Endodermal cell (in vitro differentiated cells): Measurements from ENCODE around the gene DISP3. TPM values are rescaled to one million over a fixed set of nuclear protein-coding genes. Genes with fewer than 3 reads are reported as not detected.

Source experiments
- DNase-seq: peaks from one replicate; pipeline ENCODE4 v3.0.0-alpha.2; 2017
- H3K27ac ChIP-seq: 2 replicates; pipeline ENCODE4 v1.5.1; 2013; ENCODE audit warnings: mild to moderate bottlenecking, low read depth, low read length, moderate library complexity
- H3K27me3 ChIP-seq: 2 replicates; pipeline ENCODE4 v1.6.1; 2013; ENCODE audit warnings: mild to moderate bottlenecking, low read length, moderate library complexity; ENCODE audit not compliant: insufficient read depth, control insufficient read depth, poor library complexity, severe bottlenecking
- H3K36me3 ChIP-seq: 2 replicates; pipeline ENCODE4 v1.7.0; 2013; ENCODE audit warnings: mild to moderate bottlenecking, low read length, moderate library complexity; ENCODE audit not compliant: control insufficient read depth, insufficient read depth
- H3K4me1 ChIP-seq: one replicate; pipeline ENCODE4 v1.7.0; 2013; ENCODE audit warnings: low read length; ENCODE audit not compliant: control insufficient read depth, insufficient read depth
- H3K4me3 ChIP-seq: 2 replicates; pipeline ENCODE4 v1.5.1; 2013; ENCODE audit warnings: mild to moderate bottlenecking, low read length, moderate library complexity
- H3K9ac ChIP-seq: 2 replicates; pipeline ENCODE4 v1.6.1; 2013; ENCODE audit warnings: mild to moderate bottlenecking, low read length, moderate library complexity; ENCODE audit not compliant: poor library complexity, severe bottlenecking; ENCODE audit errors: extremely low read depth
- H3K9me3 ChIP-seq: 2 replicates; pipeline ENCODE4 v1.6.1; 2013; ENCODE audit warnings: mild to moderate bottlenecking, low read length, moderate library complexity; ENCODE audit not compliant: control insufficient read depth
- H3K27ac Mint-ChIP-seq: 2 replicates; pipeline ENCODE4 v1.8.0; 2020; ENCODE audit warnings: mixed read lengths
- H3K27me3 Mint-ChIP-seq: 2 replicates; pipeline ENCODE4 v1.8.0; 2021; ENCODE audit warnings: mild to moderate bottlenecking, mixed read lengths; ENCODE audit not compliant: insufficient read depth
- H3K36me3 Mint-ChIP-seq: 2 replicates; pipeline ENCODE4 v1.8.0; 2020; ENCODE audit warnings: low read depth, mixed read lengths
- H3K4me1 Mint-ChIP-seq: 2 replicates; pipeline ENCODE4 v1.8.0; 2020; ENCODE audit warnings: mixed read lengths
- H3K4me3 Mint-ChIP-seq: 2 replicates; pipeline ENCODE4 v1.8.0; 2020; ENCODE audit warnings: mild to moderate bottlenecking, moderate library complexity, mixed read lengths
- H3K9me3 Mint-ChIP-seq: 2 replicates; pipeline ENCODE4 v1.8.0; 2020; ENCODE audit warnings: mild to moderate bottlenecking, mixed read lengths
- CTCF ChIP-seq: fragments of 200-600 bp; sonication (generic); conservative IDR thresholded peaks from 2 replicates; pipeline ENCODE4 v1.5.0; 2021; ENCODE audit warnings: antibody characterized with exemption, mild to moderate bottlenecking
- WGBS, 2 experiments: methylation state at CpG; one replicate each; pipeline versions ENCODE4 v1.1.5 to v1.1.7; 2013; ENCODE audit warnings: missing lambda C conversion rate in 2 of 2, mixed read lengths in 1 of 2; ENCODE audit not compliant: insufficient coverage in 1 of 2, insufficient read length in 1 of 2; 5-methylcytosine and 5-hydroxymethylcytosine counted together
- total RNA-seq, 2 donors: library from RNA; stranded (reverse); fragmentation: NEBNext Ultra II Directional in 1 of 2; extraction: Animal tissue kit (Norgen Biotek cat#: 25700) in 1 of 2; gene quantifications; 2 replicates in 1 of 2; 3 replicates in 1 of 2; pipeline ENCODE4 v1.2.1, GENCODE V29; 2021

Gene DISP3
- total RNA-seq, 2 donors from 2014 or later = 9.6 to 11.6 TPM

DNA sequence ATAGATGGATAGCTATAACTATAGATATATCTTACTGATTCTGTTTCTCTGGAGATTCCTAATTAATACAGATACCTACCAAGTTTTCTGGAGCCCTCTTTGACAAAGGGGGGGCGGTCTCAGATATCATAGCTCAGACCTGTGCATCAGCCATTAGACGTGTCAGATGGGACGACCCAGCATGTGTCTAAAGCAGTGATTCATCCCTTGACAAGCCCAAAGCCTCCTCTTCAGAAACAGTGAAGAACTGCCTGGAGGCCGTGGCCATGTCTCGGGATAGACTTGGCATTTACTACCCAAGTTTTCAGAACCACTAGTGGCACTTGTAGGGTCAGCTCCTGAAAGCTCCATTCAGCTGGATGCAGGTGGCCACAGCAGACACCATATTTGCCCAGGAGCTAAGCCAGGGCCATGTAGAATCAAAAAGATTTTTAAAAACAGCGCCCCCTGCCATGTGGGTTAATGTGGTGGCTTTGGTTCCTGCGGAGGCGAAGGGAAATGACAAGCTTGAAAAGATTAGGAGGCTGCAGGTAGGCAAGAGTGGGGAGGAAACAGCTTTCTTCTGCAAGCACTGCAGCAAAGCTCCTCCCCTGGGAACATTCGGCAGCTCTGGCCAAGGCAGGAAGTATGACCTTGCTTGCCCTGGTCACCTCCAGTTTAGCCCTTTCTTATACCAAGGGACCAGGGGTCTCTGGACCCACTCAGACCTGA lies 93.1 kb downstream of the DISP3 start:
- WGBS, 2 experiments = 57 to 66% methylated on average over 7 to 9 of the region's 9 CpGs

DNA sequence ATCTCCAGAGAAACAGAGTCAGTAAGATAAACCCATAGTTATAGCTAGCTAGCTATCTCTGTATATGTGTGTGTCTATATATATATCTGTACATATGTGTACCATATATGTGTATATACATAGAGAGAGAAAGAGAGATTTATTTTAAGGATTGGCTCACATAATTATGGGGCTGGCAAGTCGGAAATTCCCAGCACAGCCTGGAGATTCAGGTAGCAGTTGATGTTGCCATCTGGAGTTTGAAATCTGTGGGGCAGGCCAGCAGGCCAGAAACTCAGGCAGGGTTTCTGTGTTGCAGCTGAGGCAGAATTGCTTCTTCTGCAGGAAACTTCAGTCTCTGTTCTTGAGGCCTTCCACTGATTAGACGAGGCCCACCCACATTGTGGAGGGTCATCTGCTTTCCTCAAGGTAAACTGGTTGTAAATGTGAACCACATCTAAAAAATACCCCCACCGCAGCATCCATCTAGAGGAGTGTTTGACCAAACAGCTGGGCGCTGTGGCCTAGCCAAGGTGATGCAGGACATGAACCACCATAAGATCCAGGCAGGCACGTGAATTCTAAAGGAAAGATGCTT lies 94.2 kb downstream of the DISP3 start:
- no peak overlapping the region for H3K4me3 ChIP-seq
- no peak for DNase-seq
- H3K27me3 ChIP-seq = no peaks in the 10 kb centered on the region
- no peak overlapping the region for H3K27ac ChIP-seq
- H3K9ac ChIP-seq = no peak overlapping the region
- peaks cover 13% of the 10 kb centered on the region for H3K4me1 Mint-ChIP-seq
- peaks cover 4% of the 10 kb centered on the region for H3K4me1 ChIP-seq
- H3K36me3 Mint-ChIP-seq = no peaks in the 10 kb centered on the region
- H3K9me3 Mint-ChIP-seq = no peaks in the 10 kb centered on the region
- no peak overlapping the region for H3K4me3 Mint-ChIP-seq
- H3K36me3 ChIP-seq = no peaks in the 10 kb centered on the region
- no peaks in the 10 kb centered on the region for H3K27me3 Mint-ChIP-seq
- no peak for TF ChIP-seq CTCF
- WGBS, 2 experiments = 94 to 100% methylated on average over 2 to 5 of the region's 5 CpGs
- no peaks in the 10 kb centered on the region for H3K9me3 ChIP-seq
- no peak overlapping the region for H3K27ac Mint-ChIP-seq

More for the DNA sequence above, 93.1 kb downstream of the DISP3 start:
- no peaks in the 10 kb centered on the region for H3K27me3 ChIP-seq
- Mint-ChIP-seq H3K4me1 (peaks cover 14% of the 10 kb centered on the region), H3K27me3 (no peaks in the 10 kb centered on the region), H3K27ac (no peak overlapping the region), H3K9me3 (no peaks in the 10 kb centered on the region), H3K4me3 (no peak overlapping the region), H3K36me3 (no peaks in the 10 kb centered on the region)
- no peaks in the 10 kb centered on the region for H3K36me3 ChIP-seq
- DNase-seq = peak; percentile 95
- no peak overlapping the region for H3K4me3 ChIP-seq
- no peaks in the 10 kb centered on the region for H3K9me3 ChIP-seq
- H3K9ac ChIP-seq = no peak overlapping the region
- TF ChIP-seq CTCF = peak; percentile 86
- no peak overlapping the region for H3K27ac ChIP-seq
- H3K4me1 ChIP-seq = peaks cover 4% of the 10 kb centered on the region

DNA sequence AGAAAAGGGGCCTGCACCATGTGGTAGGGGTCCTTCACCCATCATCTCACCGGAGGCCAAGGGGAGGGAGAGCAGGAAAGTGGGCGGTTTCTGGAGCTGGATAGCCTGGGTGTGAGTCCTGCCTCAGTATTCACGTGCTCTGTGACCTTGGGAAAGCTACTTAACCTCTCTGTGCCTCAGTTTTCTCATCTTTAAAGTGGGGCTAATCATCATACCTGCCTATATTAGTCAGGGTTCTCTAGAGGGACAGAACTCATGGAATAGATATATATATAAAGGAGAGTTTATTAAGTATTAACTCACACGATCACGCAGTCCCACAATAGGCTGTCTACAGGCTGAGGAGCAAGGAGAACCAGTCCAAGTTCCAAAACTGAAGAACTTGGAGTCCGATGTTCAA lies 96.6 kb downstream of the DISP3 start:
- Mint-ChIP-seq H3K4me1 (peaks cover 17% of the 10 kb centered on the region), H3K4me3 (no peak overlapping the region), H3K9me3 (no peaks in the 10 kb centered on the region), H3K36me3 (no peaks in the 10 kb centered on the region), H3K27me3 (no peaks in the 10 kb centered on the region), H3K27ac (no peak overlapping the region)
- Histone ChIP-seq H3K9ac (no peak overlapping the region), H3K9me3 (no peaks in the 10 kb centered on the region), H3K27ac (no peak overlapping the region), H3K4me1 (peaks cover 2% of the 10 kb centered on the region), H3K4me3 (no peak overlapping the region), H3K27me3 (no peaks in the 10 kb centered on the region), H3K36me3 (no peaks in the 10 kb centered on the region)
- DNase-seq = no peak
- WGBS, 2 experiments = 93% methylated on average over 6 of the region's 6 CpGs
- TF ChIP-seq CTCF = no peak
